Endometrial microvascular endothelial cells (primary cell): Measurements from ENCODE around the gene YWHAH. TPM values are rescaled to one million over a fixed set of nuclear protein-coding genes. Genes with fewer than 3 reads are reported as not detected.

Experiments
- in situ Hi-C: cut with HindIII; loops from 2 replicates; pipeline ENCODE4 v1.10.0; 2017; ENCODE audit warnings: low sequenced_read_pairs, low pct_unique_long_range_greater_than_20kb; ENCODE audit errors: inconsistent ontology term
- total RNA-seq: library from RNA; depleted of rRNA; stranded (reverse); fragments of >200 nt; gene quantifications from one replicate; pipeline ENCODE4 v1.2.3, GENCODE V29; 2015; ENCODE audit errors: inconsistent ontology term

The YWHAH gene
- total RNA-seq, 1 donor from 2014 or later = 217 TPM

GRCh38 chr22:31944700-31945442 is 536 bp downstream of the YWHAH start:
- in situ Hi-C loops = no loop called here

- in situ Hi-C loops = no loop called here
These were observed 1.1 kb downstream of the YWHAH start for GRCh38 chr22:31945443-31945855.

GRCh38 chr22:31945971-31946680 is 1.8 kb downstream of the YWHAH start:
- in situ Hi-C loops = no loop called here

- in situ Hi-C loops = no loop called here
These were observed 3.0 kb downstream of the YWHAH start for GRCh38 chr22:31947296-31947695.

- in situ Hi-C loops = no loop called here
These were observed 3.7 kb downstream of the YWHAH start for GRCh38 chr22:31948002-31948401.

- in situ Hi-C loops = loop anchor here (25.0 kb wide), 1 partner anchor 288 kb away; the partner anchor contains the start of gene PISD
These were observed 5.9 kb downstream of the YWHAH start for GRCh38 chr22:31950226-31950625.

- in situ Hi-C loops = loop anchor here (25.0 kb wide), 1 partner anchor 289 kb away; the partner anchor contains the start of gene PISD
These were observed 7.1 kb downstream of the YWHAH start for GRCh38 chr22:31951194-31952093.

- in situ Hi-C loops = loop anchor here (25.0 kb wide), 1 partner anchor 290 kb away; the partner anchor contains the start of gene PISD
These were observed 7.7 kb downstream of the YWHAH start for GRCh38 chr22:31952094-31952401.

GRCh38 chr22:31952472-31952871 is 8.1 kb downstream of the YWHAH start:
- in situ Hi-C loops = loop anchor here (25.0 kb wide), 1 partner anchor 290 kb away; the partner anchor contains the start of gene PISD

GRCh38 chr22:31953261-31953660 is 8.9 kb downstream of the YWHAH start:
- in situ Hi-C loops = loop anchor here (25.0 kb wide), 1 partner anchor 291 kb away; the partner anchor contains the start of gene PISD

- in situ Hi-C loops = loop anchor here (25.0 kb wide), 1 partner anchor 293 kb away; the partner anchor contains the start of gene PISD
These were observed 10.5 kb downstream of the YWHAH start for GRCh38 chr22:31954535-31955523.

GRCh38 chr22:31956360-31956759 is 12.0 kb downstream of the YWHAH start:
- in situ Hi-C loops = loop anchor here (25.0 kb wide), 1 partner anchor 294 kb away; the partner anchor contains the start of gene PISD

GRCh38 chr22:31957970-31958594 is 13.7 kb downstream of the YWHAH start:
- in situ Hi-C loops = loop anchor here (25.0 kb wide), 1 partner anchor 296 kb away; the partner anchor contains the start of gene PISD

GRCh38 chr22:31958625-31959239 is 14.4 kb downstream of the YWHAH start:
- in situ Hi-C loops = loop anchor here (25.0 kb wide), 1 partner anchor 296 kb away; the partner anchor contains the start of gene PISD

GRCh38 chr22:31960767-31961166 is 16.4 kb downstream of the YWHAH start:
- in situ Hi-C loops = loop anchor here (25.0 kb wide), 1 partner anchor 298 kb away; the partner anchor contains the start of gene PISD

- in situ Hi-C loops = loop anchor here (25.0 kb wide), 1 partner anchor 300 kb away; the partner anchor contains the start of gene PISD
These were observed 18.2 kb downstream of the YWHAH start for GRCh38 chr22:31962387-31963125.
